SK-N-SH (cell line): Measurements from ENCODE around the gene ROM1.

Experiments
- CHD2 ChIP-seq: fragments of 150-350 bp; IDR thresholded peaks from 2 replicates; pipeline ENCODE4 v1.6.1; 2018; ENCODE audit warnings: low read length; ENCODE audit not compliant: partially characterized antibody
- CTCF ChIP-seq: fragments of 200-600 bp; sonication (generic); IDR thresholded peaks from 2 replicates; pipeline ENCODE4 v1.6.1; 2017; ENCODE audit warnings: antibody characterized with exemption, mild to moderate bottlenecking, moderate library complexity
- FOXJ3 ChIP-seq: sonication (generic); formaldehyde crosslinking; IDR thresholded peaks from 2 replicates; pipeline ENCODE4 v1.5.1; 2020; ENCODE audit warnings: mild to moderate bottlenecking, missing genetic modification reagents
- GABPA ChIP-seq: IDR thresholded peaks from 2 replicates; pipeline ENCODE4 v1.4.0; 2012; ENCODE audit warnings: low read depth, mild to moderate bottlenecking
- MAX ChIP-seq: IDR thresholded peaks from 2 replicates; pipeline ENCODE4 v1.4.0; 2012; ENCODE audit warnings: low read depth
- POLR2AphosphoS5 ChIP-seq: IDR thresholded peaks from 2 replicates; pipeline ENCODE4 v1.6.1; 2012; ENCODE audit warnings: low read depth, low read length
- REST ChIP-seq: IDR thresholded peaks from 2 replicates; pipeline ENCODE4 v1.6.1; 2012; ENCODE audit warnings: mild to moderate bottlenecking, low read depth, low read length, moderate library complexity
- YY1 ChIP-seq: IDR thresholded peaks from 2 replicates; pipeline ENCODE4 v1.4.0; 2012; ENCODE audit warnings: low read depth, mild to moderate bottlenecking
- ZBTB33 ChIP-seq: IDR thresholded peaks from 2 replicates; pipeline ENCODE4 v1.4.0; 2012; ENCODE audit warnings: low read depth, borderline replicate concordance

- TF ChIP-seq ZBTB33: peak; percentile 76
- TF ChIP-seq CTCF: 0 out of 2 replicates have a peak, but pooled peaks have one; percentile 6
- TF ChIP-seq POLR2AphosphoS5: peak; percentile 84
- TF ChIP-seq YY1: 0 out of 2 replicates have a peak, but pooled peaks have one; percentile 38
- TF ChIP-seq REST: no peak
- TF ChIP-seq MAX: peak; percentile 99
- TF ChIP-seq FOXJ3: no peak
- peak; percentile 96 for TF ChIP-seq CHD2
- peak; percentile 97 for TF ChIP-seq GABPA
Measured at GRCh38 chr11:62621567-62622470, 8.8 kb downstream of the ROM1 start, which contains the start of gene B3GAT3.
